Nephron progenitor cell (in vitro differentiated cells): Measurements from ENCODE around the gene TSPAN3.
A peak's percentile ranks its signal among the peaks of the same experiment; 100 is the strongest.

Experiments used
- DNase-seq: peaks from one replicate; pipeline ENCODE4 v3.0.0; 2021
- H3K27ac Mint-ChIP-seq: 2 replicates; pipeline ENCODE4 v1.8.0; 2021; ENCODE audit warnings: mild to moderate bottlenecking, moderate library complexity, mixed read lengths
- H3K27me3 Mint-ChIP-seq: 2 replicates; pipeline ENCODE4 v1.8.0; 2021; ENCODE audit warnings: mild to moderate bottlenecking, low read depth, mixed read lengths; ENCODE audit not compliant: poor library complexity
- H3K36me3 Mint-ChIP-seq: 2 replicates; pipeline ENCODE4 v1.8.0; 2021; ENCODE audit warnings: low read depth, mixed read lengths
- H3K4me1 Mint-ChIP-seq: 2 replicates; pipeline ENCODE4 v1.8.0; 2021; ENCODE audit warnings: mixed read lengths
- H3K4me3 Mint-ChIP-seq: 2 replicates; pipeline ENCODE4 v1.8.0; 2021; ENCODE audit warnings: mild to moderate bottlenecking, moderate library complexity, mixed read lengths
- H3K9me3 Mint-ChIP-seq: 2 replicates; pipeline ENCODE4 v1.8.0; 2021; ENCODE audit warnings: mild to moderate bottlenecking, moderate library complexity, mixed read lengths
- TF ChIP-seq, protein P1 (sequence below): fragments of 200-600 bp; sonication (generic); IDR thresholded peaks from 2 replicates; pipeline ENCODE4 v1.5.0; 2021; ENCODE audit warnings: antibody characterized with exemption

The TSPAN3 gene

DNA sequence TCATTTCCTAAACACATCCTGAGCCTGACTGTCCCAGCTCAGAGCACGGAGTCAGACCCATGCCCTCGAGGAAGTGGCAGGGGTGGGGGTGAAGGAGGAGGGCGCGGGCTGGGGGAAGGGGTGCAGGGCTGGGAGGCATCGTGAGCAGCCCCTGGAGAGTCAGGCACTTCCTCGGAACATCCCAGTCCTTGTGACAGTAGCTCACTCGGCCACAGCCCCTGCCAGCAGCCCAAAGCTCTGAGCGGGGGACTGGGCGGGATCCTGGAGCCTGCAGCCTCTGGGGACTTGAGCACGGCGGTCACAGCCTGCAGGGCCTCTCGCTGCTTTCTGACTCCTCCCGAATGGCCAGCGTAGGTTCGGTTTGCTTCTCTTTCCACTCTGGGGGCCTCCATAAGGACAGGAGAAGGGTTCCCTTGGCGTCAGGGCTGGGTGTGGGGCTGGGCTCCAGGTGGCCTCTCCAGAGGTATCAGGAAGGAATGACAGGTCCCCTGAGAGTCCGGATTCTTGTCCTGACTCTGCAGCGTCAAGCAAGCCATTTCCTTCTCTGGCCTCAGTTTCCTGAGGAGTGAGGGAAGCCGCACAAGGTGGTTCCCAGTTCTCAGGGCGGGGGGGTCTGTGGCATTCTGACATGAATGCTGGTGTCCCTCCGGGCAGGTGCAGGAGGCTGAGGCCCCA lies 55.1 kb downstream of the TSPAN3 start:
- Mint-ChIP-seq H3K27ac (no peak overlapping the region), H3K9me3 (no peaks in the 10 kb centered on the region), H3K27me3 (peaks cover 7% of the 10 kb centered on the region), H3K4me3 (no peak overlapping the region), H3K4me1 (peaks cover 23% of the 10 kb centered on the region), H3K36me3 (no peaks in the 10 kb centered on the region)
- peak; percentile 36 for DNase-seq
- TF ChIP-seq, protein P1, sequence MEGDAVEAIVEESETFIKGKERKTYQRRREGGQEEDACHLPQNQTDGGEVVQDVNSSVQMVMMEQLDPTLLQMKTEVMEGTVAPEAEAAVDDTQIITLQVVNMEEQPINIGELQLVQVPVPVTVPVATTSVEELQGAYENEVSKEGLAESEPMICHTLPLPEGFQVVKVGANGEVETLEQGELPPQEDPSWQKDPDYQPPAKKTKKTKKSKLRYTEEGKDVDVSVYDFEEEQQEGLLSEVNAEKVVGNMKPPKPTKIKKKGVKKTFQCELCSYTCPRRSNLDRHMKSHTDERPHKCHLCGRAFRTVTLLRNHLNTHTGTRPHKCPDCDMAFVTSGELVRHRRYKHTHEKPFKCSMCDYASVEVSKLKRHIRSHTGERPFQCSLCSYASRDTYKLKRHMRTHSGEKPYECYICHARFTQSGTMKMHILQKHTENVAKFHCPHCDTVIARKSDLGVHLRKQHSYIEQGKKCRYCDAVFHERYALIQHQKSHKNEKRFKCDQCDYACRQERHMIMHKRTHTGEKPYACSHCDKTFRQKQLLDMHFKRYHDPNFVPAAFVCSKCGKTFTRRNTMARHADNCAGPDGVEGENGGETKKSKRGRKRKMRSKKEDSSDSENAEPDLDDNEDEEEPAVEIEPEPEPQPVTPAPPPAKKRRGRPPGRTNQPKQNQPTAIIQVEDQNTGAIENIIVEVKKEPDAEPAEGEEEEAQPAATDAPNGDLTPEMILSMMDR, result no peak

DNA sequence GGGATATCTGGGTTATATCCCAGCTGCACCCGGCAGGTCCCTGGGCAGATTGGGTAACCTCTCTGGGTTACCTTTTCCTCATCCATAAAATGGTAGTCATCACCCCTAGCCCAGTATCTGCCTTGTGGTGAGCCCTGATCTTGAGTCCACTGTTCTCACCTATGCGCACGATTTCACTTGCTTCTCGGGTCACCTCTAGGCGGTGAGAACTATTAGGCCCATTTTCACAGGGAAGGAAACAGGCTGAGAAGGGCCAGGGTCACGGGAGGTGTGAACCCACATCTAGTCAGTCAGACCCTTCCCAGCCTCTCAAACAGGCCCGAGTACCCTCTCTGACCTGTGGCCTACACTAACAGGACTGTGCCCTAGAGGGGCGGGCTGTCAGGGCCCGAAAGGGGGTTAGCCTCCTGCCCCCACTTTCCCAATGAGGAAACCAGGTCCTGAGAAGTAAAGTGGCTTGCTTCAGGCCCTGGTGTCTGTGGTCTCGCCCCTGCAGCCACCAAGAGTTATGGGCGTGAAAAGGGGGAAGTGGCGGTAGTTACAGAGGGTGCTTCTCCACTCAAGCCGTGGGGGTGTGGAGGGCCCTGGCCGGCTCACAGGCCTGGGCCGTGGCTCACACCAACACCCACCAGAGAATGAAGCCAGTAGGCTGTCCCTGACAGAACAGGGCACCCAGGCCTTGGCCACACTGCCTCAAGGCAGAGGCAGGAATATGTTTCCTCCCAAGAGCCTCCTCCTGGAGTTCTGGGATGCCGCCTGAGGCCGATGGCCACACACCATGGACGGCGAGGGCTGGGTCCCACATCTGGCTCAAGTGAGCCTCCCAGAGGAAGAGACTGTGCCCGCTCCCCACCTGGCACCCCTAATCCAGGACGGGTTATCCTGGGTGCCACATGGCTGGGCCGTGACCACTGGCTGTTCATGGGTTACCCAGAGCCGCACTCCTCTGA lies 56.5 kb downstream of the TSPAN3 start:
- Mint-ChIP-seq H3K27me3 (peaks cover 7% of the 10 kb centered on the region), H3K4me3 (no peak overlapping the region), H3K9me3 (no peaks in the 10 kb centered on the region), H3K4me1 (peaks cover 18% of the 10 kb centered on the region), H3K36me3 (no peaks in the 10 kb centered on the region), H3K27ac (no peak overlapping the region)
- DNase-seq, result no peak
- TF ChIP-seq, protein P1, result no peak

DNA sequence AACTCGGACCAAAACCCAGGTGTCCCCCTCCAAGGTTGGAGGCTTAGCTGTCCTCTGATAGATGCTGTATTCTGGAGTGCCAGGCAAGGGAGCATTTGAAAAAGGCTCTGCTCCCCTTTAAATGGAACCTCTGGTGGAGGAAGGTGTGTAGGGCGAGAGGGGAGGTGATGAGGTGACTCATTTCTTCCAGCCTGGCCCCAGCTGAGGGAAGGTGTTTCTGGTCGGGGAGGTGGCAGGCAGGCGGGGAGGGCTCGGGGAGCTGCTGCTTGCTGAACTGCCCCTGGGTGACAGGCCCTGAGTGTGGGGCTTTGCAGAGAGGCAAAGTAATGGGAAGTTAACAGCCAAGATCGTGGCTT lies 57.2 kb downstream of the TSPAN3 start:
- Mint-ChIP-seq H3K4me1 (peaks cover 16% of the 10 kb centered on the region), H3K27me3 (peaks cover 7% of the 10 kb centered on the region), H3K9me3 (no peaks in the 10 kb centered on the region), H3K36me3 (no peaks in the 10 kb centered on the region), H3K4me3 (no peak overlapping the region), H3K27ac (no peak overlapping the region)
- no peak for DNase-seq
- TF ChIP-seq, protein P1, result no peak

DNA sequence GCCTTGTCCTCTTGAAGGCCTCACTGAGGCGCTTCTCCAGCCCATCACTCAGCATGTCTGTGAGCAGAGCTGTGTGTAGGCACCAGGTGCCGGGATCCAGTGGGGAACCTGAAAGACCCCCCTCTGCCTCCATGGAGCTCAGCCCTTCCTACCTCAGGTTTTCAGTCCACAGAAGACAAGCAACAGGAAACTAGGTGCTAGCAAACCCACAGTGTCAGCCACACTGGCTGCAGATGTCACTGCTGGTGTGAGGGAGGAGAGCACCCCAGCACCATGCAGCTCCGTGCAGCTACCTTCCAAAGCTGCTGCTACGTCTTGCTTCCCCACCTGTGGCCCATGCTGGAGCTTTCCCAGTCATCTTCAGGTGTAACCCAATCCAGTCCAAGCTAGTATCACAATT lies 58.0 kb downstream of the TSPAN3 start:
- Mint-ChIP-seq H3K36me3 (no peaks in the 10 kb centered on the region), H3K4me1 (peaks cover 12% of the 10 kb centered on the region), H3K27me3 (peaks cover 7% of the 10 kb centered on the region), H3K9me3 (no peaks in the 10 kb centered on the region), H3K27ac (peak overlapping the region; percentile 47), H3K4me3 (no peak overlapping the region)
- TF ChIP-seq, protein P1, result no peak
- DNase-seq, result no peak

DNA sequence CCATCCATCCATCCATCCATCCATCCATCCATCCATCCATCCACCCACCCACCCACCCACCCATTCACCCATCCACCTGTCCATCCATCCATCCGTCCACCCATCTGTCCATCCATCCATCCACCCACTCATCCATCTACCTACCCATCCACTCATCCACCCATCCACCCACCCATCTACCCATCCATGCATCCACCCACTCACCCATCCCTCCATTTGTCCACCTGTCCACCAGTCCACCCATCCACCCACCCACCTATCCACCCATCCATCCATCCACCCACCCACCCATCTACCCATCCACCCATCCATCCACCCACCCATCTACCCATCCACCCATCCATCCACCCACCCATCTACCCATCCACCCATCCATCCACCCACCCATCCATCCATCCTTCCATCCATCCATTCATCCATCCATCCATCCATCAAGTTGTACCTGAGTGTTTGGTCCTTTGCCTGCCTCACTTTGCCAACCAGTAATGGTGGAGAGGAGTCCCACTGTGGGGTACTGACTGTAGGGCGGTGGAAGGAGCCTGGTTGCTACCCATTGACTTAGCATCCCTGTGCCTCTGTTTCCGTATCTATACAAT lies 58.7 kb downstream of the TSPAN3 start:
- Mint-ChIP-seq H3K27ac (no peak overlapping the region), H3K4me1 (peaks cover 12% of the 10 kb centered on the region), H3K36me3 (no peaks in the 10 kb centered on the region), H3K4me3 (no peak overlapping the region), H3K9me3 (no peaks in the 10 kb centered on the region), H3K27me3 (peaks cover 7% of the 10 kb centered on the region)
- DNase-seq, result no peak
- TF ChIP-seq, protein P1, result no peak
